Measurements from ENCODE around the gene ETV5. TPM values are rescaled to one million over a fixed set of nuclear protein-coding genes. Genes with fewer than 3 reads are reported as not detected.

The ETV5 gene
- total RNA-seq, 1 experiment from 2014 or later = 65.7 TPM

DNA sequence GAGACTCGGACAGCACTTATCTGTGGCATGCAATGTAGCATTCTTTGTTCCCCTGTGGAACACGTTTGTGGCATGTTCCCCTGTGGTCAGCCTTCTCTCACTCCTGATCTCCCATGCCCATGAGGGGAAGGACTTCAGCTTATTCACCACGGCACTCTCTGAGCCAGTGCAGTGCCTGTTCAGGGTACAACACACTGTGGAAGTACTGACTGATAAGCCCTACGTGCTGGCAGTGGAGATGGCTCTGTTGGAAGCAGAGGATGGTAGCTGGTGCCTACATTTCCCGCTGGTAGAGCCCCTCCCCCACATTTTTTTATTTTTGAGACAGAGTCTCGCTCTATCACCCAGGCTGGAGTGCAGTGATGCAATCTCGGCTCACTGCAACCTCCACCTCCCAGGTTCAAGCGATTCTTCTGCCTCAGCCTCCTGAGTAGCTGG lies 43.5 kb upstream of the ETV5 start:
- H3K4me1 ChIP-seq (replicated peaks; ENCODE audit: insufficient read depth) = no peaks in the 10 kb centered on the region
- intact Hi-C loops (cut with micrococcal nuclease; ENCODE audit: unreplicated experiment) = no loop called here
- no peak overlapping the region for H2AFZ ChIP-seq
- H3K27me3 ChIP-seq (ENCODE audit: insufficient read depth, low read depth) = no peaks in the 10 kb centered on the region
- H3K9me3 ChIP-seq (ENCODE audit: insufficient read depth, low read depth) = no peaks in the 10 kb centered on the region
- DNase-seq = no peak
- no peaks in the 10 kb centered on the region for H3K36me3 ChIP-seq (ENCODE audit: low read depth)
- TF ChIP-seq, protein P1, sequence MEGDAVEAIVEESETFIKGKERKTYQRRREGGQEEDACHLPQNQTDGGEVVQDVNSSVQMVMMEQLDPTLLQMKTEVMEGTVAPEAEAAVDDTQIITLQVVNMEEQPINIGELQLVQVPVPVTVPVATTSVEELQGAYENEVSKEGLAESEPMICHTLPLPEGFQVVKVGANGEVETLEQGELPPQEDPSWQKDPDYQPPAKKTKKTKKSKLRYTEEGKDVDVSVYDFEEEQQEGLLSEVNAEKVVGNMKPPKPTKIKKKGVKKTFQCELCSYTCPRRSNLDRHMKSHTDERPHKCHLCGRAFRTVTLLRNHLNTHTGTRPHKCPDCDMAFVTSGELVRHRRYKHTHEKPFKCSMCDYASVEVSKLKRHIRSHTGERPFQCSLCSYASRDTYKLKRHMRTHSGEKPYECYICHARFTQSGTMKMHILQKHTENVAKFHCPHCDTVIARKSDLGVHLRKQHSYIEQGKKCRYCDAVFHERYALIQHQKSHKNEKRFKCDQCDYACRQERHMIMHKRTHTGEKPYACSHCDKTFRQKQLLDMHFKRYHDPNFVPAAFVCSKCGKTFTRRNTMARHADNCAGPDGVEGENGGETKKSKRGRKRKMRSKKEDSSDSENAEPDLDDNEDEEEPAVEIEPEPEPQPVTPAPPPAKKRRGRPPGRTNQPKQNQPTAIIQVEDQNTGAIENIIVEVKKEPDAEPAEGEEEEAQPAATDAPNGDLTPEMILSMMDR (conservative IDR thresholded peaks at IDR 0.05) = no peak
- no peak for TF ChIP-seq EZH2 (IDR thresholded peaks at IDR 0.05; ENCODE audit: low read depth)
- no peak overlapping the region for H3K4me2 ChIP-seq
- CTCF ChIA-PET = no interaction called here
- POLR2A ChIA-PET (ENCODE audit: unreplicated experiment) = interaction anchor here (0.6 kb wide), 1 partner anchor 9 kb away, joined by 4 read pairs; no protein-coding TSS in a partner anchor
- BruUV-seq (replicated peaks) = no TSS peak
- H3K4me3 ChIP-seq = no peak overlapping the region
- H3K27ac ChIP-seq = no peak overlapping the region
- H3F3A ChIP-seq (ENCODE audit: insufficient read depth, low read depth) = no peaks in the 10 kb centered on the region
- no peaks in the 10 kb centered on the region for H3K9me2 ChIP-seq (ENCODE audit: insufficient read depth)
- H4K20me1 ChIP-seq (ENCODE audit: insufficient read depth) = no peaks in the 10 kb centered on the region
- no peaks in the 10 kb centered on the region for H3K79me2 ChIP-seq (ENCODE audit: low read depth)

DNA sequence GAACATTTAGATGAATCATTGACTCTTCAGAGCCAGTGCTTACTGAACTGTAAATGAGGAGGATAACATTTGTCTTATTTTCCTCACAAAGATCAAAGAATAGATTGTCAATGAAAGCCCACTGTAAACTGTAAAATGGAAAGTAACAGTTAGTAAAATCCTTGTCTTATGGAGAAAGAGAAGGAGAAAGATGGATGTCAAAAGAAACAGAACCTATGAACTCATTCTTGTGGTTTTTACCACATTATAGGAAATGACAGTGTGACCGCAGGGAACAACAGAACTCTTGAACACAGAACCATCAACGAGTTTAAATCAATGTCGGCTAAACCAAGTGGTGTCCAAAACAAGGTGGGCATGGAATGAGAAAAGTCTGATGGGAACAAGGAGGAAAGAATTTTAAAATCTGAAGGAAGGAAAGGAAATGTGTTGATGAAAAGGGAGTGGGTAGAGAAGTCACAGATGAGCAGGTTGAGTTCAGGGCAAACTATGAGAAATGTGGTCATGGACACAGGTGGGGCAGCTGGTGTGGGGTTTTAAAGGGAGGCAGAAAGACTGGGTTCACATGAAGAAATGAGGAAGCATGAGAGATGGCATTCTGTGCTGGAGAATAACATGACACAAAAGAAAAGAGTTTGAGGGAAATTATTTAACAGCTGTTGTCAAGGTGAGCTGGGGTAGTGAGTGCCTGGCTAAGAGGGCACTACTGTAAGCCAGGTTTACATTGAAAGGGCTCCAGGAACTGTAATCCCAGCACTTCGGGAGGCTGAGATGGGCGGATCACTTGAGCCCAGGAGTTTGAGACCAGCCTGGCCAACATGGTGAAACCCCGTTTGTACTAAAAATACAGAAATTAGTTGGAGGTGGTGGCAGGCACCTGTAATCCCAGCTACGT lies 42.4 kb upstream of the ETV5 start:
- Histone ChIP-seq H3K27me3 (ENCODE audit: insufficient read depth, low read depth) (no peaks in the 10 kb centered on the region), H3K79me2 (ENCODE audit: low read depth) (no peaks in the 10 kb centered on the region), H3K4me2 (no peak overlapping the region), H3K27ac (no peak overlapping the region), H2AFZ (no peak overlapping the region), H4K20me1 (ENCODE audit: insufficient read depth) (no peaks in the 10 kb centered on the region), H3K4me1 (replicated peaks; ENCODE audit: insufficient read depth) (no peaks in the 10 kb centered on the region), H3K36me3 (ENCODE audit: low read depth) (no peaks in the 10 kb centered on the region), H3K9me3 (ENCODE audit: insufficient read depth, low read depth) (no peaks in the 10 kb centered on the region), H3F3A (ENCODE audit: insufficient read depth, low read depth) (no peaks in the 10 kb centered on the region), H3K4me3 (no peak overlapping the region), H3K9me2 (ENCODE audit: insufficient read depth) (no peaks in the 10 kb centered on the region)
- no peak for DNase-seq
- intact Hi-C loops (cut with micrococcal nuclease; ENCODE audit: unreplicated experiment) = no loop called here
- ChIA-PET CTCF (no interaction called here), POLR2A (ENCODE audit: unreplicated experiment) (no interaction called here)
- TF ChIP-seq, protein P1 (conservative IDR thresholded peaks at IDR 0.05) = no peak
- no peak for TF ChIP-seq EZH2 (IDR thresholded peaks at IDR 0.05; ENCODE audit: low read depth)
- BruUV-seq (replicated peaks) = no TSS peak

DNA sequence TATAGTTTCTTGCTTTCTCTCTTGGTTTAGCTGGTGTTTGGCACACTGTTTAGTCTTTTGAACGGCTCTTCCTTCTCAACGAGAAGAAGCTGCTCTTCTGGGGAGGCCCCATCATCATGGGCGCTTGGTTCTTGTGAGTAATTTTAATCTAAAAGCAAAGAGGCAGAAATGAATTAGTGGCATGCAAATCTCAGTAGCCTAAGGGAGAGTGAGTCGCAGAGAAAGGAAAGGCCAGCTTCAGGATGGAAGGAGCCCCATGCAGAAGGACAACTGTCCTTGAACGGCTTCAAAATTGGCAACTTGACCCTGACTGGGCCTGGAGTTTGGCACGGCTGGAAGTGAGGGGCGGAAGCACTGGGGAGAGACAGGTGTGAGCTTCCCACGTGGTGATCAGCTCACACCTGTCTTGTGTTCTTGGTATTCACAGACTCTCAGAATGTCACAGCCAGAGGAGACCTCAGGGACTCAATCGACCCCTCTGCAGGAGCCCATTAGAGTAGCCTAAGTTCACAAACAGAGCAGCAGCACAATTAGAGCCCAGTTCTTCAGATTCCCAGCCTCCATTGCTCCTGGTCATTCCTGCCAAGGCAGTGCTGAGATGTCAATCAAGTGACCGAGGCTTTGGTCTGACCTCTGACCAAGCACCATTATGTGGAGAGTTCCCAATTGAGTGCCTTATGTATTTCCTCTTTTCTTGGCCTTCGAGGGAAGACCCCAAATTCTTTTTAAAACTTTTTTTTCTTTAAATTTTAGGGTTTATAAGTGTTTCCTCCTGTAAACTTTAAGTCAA lies 41.3 kb upstream of the ETV5 start:
- Histone ChIP-seq H3K27me3 (ENCODE audit: insufficient read depth, low read depth) (no peaks in the 10 kb centered on the region), H2AFZ (no peak overlapping the region), H3K79me2 (ENCODE audit: low read depth) (no peaks in the 10 kb centered on the region), H3K4me3 (no peak overlapping the region), H3F3A (ENCODE audit: insufficient read depth, low read depth) (no peaks in the 10 kb centered on the region), H3K4me1 (replicated peaks; ENCODE audit: insufficient read depth) (no peaks in the 10 kb centered on the region), H3K4me2 (no peak overlapping the region), H3K9me3 (ENCODE audit: insufficient read depth, low read depth) (no peaks in the 10 kb centered on the region), H4K20me1 (ENCODE audit: insufficient read depth) (no peaks in the 10 kb centered on the region), H3K36me3 (ENCODE audit: low read depth) (no peaks in the 10 kb centered on the region), H3K9me2 (ENCODE audit: insufficient read depth) (no peaks in the 10 kb centered on the region), H3K27ac (no peak overlapping the region)
- POLR2A ChIA-PET (ENCODE audit: unreplicated experiment) = no interaction called here
- intact Hi-C loops (cut with micrococcal nuclease; ENCODE audit: unreplicated experiment) = no loop called here
- TF ChIP-seq EZH2 (IDR thresholded peaks at IDR 0.05; ENCODE audit: low read depth) = no peak
- TF ChIP-seq, protein P1 (conservative IDR thresholded peaks at IDR 0.05) = no peak
- DNase-seq = no peak
- no TSS peak for BruUV-seq (replicated peaks)
- CTCF ChIA-PET = no interaction called here
